ENCODE measurements around the gene SCGB1D4. TPM values are rescaled to one million over a fixed set of nuclear protein-coding genes. Genes with fewer than 3 reads are reported as not detected.

SCGB1D4 gene
- polyA plus RNA-seq, 3 donors: not detected

DNA sequence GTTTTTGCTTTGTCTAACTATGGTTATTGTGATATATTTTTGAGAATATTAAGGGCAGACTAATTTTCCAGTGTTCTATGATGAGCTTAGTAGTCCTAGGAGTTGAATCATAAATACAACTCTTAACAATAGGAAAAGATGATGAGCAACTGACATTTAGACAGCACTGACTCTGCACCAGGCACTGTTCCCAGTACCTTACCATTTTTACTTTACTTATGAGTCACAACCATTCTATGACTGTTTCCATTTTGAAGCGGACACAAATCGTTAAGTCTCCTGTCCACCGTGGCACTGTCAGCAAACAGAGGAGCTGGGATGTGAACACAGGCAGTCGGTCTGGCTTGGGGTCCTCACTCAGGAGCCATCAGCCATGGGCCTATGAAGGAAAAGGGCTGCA is 32.3 kb downstream of the SCGB1D4 start:
- Histone ChIP-seq H4K20me1 (ENCODE audit: insufficient read depth, low read length) (no peaks in the 10 kb centered on the region), H3K4me1 (ENCODE audit: control insufficient read depth in 1 of 2, insufficient read depth in 2 of 2, low read length in 2 of 2) (no peaks in the 10 kb centered on the region), H3K27ac (ENCODE audit: low read depth in 1 of 2, low read length in 2 of 2) (no peak overlapping the region), H3K9ac (ENCODE audit: insufficient read depth, low read length, poor library complexity, severe bottlenecking) (no peak overlapping the region), H3K79me2 (ENCODE audit: insufficient read depth, low read length) (no peaks in the 10 kb centered on the region), H2AFZ (ENCODE audit: insufficient read depth, low read depth, low read length, poor library complexity, severe bottlenecking) (no peak overlapping the region), H3K36me3 (replicated peaks in 1 of 2; ENCODE audit: control insufficient read depth in 1 of 2, insufficient read depth in 2 of 2, low read length in 2 of 2) (no peaks in the 10 kb centered on the region), H3K4me3 (replicated peaks in 1 of 3; ENCODE audit: low read depth in 2 of 3, low read length in 3 of 3) (no peak overlapping the region), H3K4me2 (replicated peaks; ENCODE audit: extremely low read depth, low read length, poor library complexity, severe bottlenecking) (no peak overlapping the region), H3K9me3 (replicated peaks in 1 of 2; ENCODE audit: control insufficient read depth in 1 of 2, insufficient read depth in 1 of 2, low read length in 2 of 2) (no peaks in the 10 kb centered on the region), H3K27me3 (ENCODE audit: control insufficient read depth in 2 of 2, insufficient read depth in 2 of 2, low read length in 2 of 2) (peaks cover 5 to 8% of the 10 kb centered on the region in 2 donors)
- H3K4me1 Mint-ChIP-seq: no peaks in the 10 kb centered on the region
- H3K27me3 Mint-ChIP-seq (ENCODE audit: low read depth in 3 of 3): peaks cover 5 to 14% (median 7%) of the 10 kb centered on the region in 3 donors
- intact Hi-C loops (cut with micrococcal nuclease): no loop called here
- no peak for TF ChIP-seq CTCF (IDR thresholded peaks at IDR 0.05)
- no peak overlapping the region for H3K27ac Mint-ChIP-seq
- H3K4me3 Mint-ChIP-seq: no peak overlapping the region
- H3K36me3 Mint-ChIP-seq: no peaks in the 10 kb centered on the region
- WGBS (ENCODE audit: insufficient coverage): 96% methylated on average over 4 of the region's 4 CpGs
- no peak for DNase-seq
- no peaks in the 10 kb centered on the region for H3K9me3 Mint-ChIP-seq

DNA sequence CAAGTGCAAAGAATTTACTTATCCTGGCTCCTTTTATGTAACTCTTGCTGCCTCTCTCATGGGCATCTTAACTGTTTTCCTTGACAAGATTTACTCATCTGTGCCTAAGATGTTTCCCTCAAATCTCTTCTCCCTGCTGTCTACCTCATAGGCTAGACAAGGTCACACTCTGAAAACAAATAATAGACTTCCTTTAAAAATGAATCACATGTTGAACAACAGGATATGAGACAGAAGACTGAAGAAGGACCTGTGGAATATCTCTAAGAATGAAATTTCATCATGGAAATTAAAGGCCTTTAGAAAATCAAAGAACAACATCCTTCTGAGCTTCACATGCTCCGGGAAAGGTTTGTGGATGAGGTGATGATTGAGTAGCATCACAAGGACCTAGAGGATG is 34.9 kb downstream of the SCGB1D4 start:
- H3K27me3 Mint-ChIP-seq (ENCODE audit: low read depth in 3 of 3): peaks cover 9 to 14% (median 12%) of the 10 kb centered on the region in 3 donors
- Histone ChIP-seq H3K4me1 (ENCODE audit: control insufficient read depth in 1 of 2, insufficient read depth in 2 of 2, low read length in 2 of 2) (no peaks in the 10 kb centered on the region), H3K27me3 (ENCODE audit: control insufficient read depth in 2 of 2, insufficient read depth in 2 of 2, low read length in 2 of 2) (peaks cover 5 to 6% of the 10 kb centered on the region in 2 donors), H3K79me2 (ENCODE audit: insufficient read depth, low read length) (no peaks in the 10 kb centered on the region), H3K4me2 (replicated peaks; ENCODE audit: extremely low read depth, low read length, poor library complexity, severe bottlenecking) (no peak overlapping the region), H3K36me3 (replicated peaks in 1 of 2; ENCODE audit: control insufficient read depth in 1 of 2, insufficient read depth in 2 of 2, low read length in 2 of 2) (no peaks in the 10 kb centered on the region), H2AFZ (ENCODE audit: insufficient read depth, low read depth, low read length, poor library complexity, severe bottlenecking) (no peak overlapping the region), H3K9ac (ENCODE audit: insufficient read depth, low read length, poor library complexity, severe bottlenecking) (no peak overlapping the region), H4K20me1 (ENCODE audit: insufficient read depth, low read length) (no peaks in the 10 kb centered on the region), H3K4me3 (replicated peaks in 1 of 3; ENCODE audit: low read depth in 2 of 3, low read length in 3 of 3) (no peak overlapping the region), H3K27ac (ENCODE audit: low read depth in 1 of 2, low read length in 2 of 2) (no peak overlapping the region), H3K9me3 (replicated peaks in 1 of 2; ENCODE audit: control insufficient read depth in 1 of 2, insufficient read depth in 1 of 2, low read length in 2 of 2) (no peaks in the 10 kb centered on the region)
- no CpG with 5 or more reads among the region's 1 CpG for WGBS (ENCODE audit: insufficient coverage)
- no peak for TF ChIP-seq CTCF (IDR thresholded peaks at IDR 0.05)
- DNase-seq: no peak
- H3K27ac Mint-ChIP-seq: no peak overlapping the region
- no peaks in the 10 kb centered on the region for H3K36me3 Mint-ChIP-seq
- intact Hi-C loops (cut with micrococcal nuclease): no loop called here
- no peak overlapping the region for H3K4me3 Mint-ChIP-seq
- H3K4me1 Mint-ChIP-seq: no peaks in the 10 kb centered on the region
- H3K9me3 Mint-ChIP-seq: no peaks in the 10 kb centered on the region
